BLaER1 treated with 17β-estradiol and CSF1 and Interleukin-3, amounts not matched to agents 10 nM and 100 nM (cell line): ENCODE results near the gene ZBTB7A.

Source experiments
- H3K27ac ChIP-seq, 11 experiments: shearing (Covaris generic); formaldehyde crosslinking; 2 replicates each; pipeline ENCODE4 v1.8.1; 2022
- H3K27me3 ChIP-seq, 11 experiments: shearing (Covaris generic); formaldehyde crosslinking; 2 replicates each; pipeline ENCODE4 v1.8.1; 2022
- H3K36me3 ChIP-seq, 11 experiments: shearing (Covaris generic); formaldehyde crosslinking; 2 replicates each; pipeline ENCODE4 v1.8.1; 2022
- H3K4me1 ChIP-seq, 10 experiments: shearing (Covaris generic); formaldehyde crosslinking; 2 replicates each; pipeline ENCODE4 v1.8.1; 2022
- H3K4me2 ChIP-seq, 11 experiments: shearing (Covaris generic); formaldehyde crosslinking; 2 replicates each; pipeline ENCODE4 v1.8.1; 2022
- H3K4me3 ChIP-seq, 10 experiments: shearing (Covaris generic); formaldehyde crosslinking; 2 replicates each; pipeline ENCODE4 v1.8.1; 2022
- H3K9ac ChIP-seq, 11 experiments: shearing (Covaris generic); formaldehyde crosslinking; 2 replicates each; pipeline ENCODE4 v1.8.1; 2022
- H3K9me3 ChIP-seq, 11 experiments: shearing (Covaris generic); formaldehyde crosslinking; replicated peaks in 1 of 11; 2 replicates each; pipeline ENCODE4 v1.8.1; 2022
- H4K20me1 ChIP-seq, 11 experiments: shearing (Covaris generic); formaldehyde crosslinking; 2 replicates each; pipeline ENCODE4 v1.8.1; 2022
- Cebpa-rat ChIP-seq, 11 experiments: shearing (Covaris generic); IDR thresholded peaks; 2 replicates each; pipeline ENCODE4 v1.8.1; 2022

ZBTB7A gene

GRCh38 chr19:4097501-4097900 lies 30.8 kb upstream of the ZBTB7A start:
- Histone ChIP-seq H3K9ac (0 out of 22 replicates have a peak overlapping the region, but pooled peaks of 1 of the 11 experiments have one; percentile 19), H3K4me1 (peaks cover under 1 to 44% (median 18%) of the 10 kb centered on the region in 10 experiments), H4K20me1 (peaks cover 0 to 42% (median 0%) of the 10 kb centered on the region in 11 experiments; a peak in 5 of 22 replicates), H3K9me3 (no peaks in the 10 kb centered on the region), H3K4me3 (no peak overlapping the region), H3K4me2 (no peak overlapping the region), H3K36me3 (peaks cover 81 to 100% (median 98%) of the 10 kb centered on the region in 11 experiments), H3K27me3 (no peaks in the 10 kb centered on the region), H3K27ac (peak overlapping the region in 1 of 11 experiments; percentile 13; a peak in 1 of 22 replicates)
- no peak for TF ChIP-seq Cebpa-rat (IDR thresholded peaks at IDR 0.05)

- no peaks in the 10 kb centered on the region for H3K27me3 ChIP-seq
- peaks cover 0 to 42% (median 0%) of the 10 kb centered on the region in 11 experiments; a peak in 4 of 22 replicates for H4K20me1 ChIP-seq
- no peak overlapping the region for H3K4me3 ChIP-seq
- H3K27ac ChIP-seq, result no peak overlapping the region
- TF ChIP-seq Cebpa-rat (IDR thresholded peaks at IDR 0.05), result no peak
- H3K9me3 ChIP-seq, result no peaks in the 10 kb centered on the region
- H3K9ac ChIP-seq, result no peak overlapping the region
- H3K4me2 ChIP-seq, result no peak overlapping the region
- H3K36me3 ChIP-seq, result peaks cover 68 to 100% (median 96%) of the 10 kb centered on the region in 11 experiments
- peaks cover 0 to 44% (median 18%) of the 10 kb centered on the region in 10 experiments; a peak in 18 of 20 replicates for H3K4me1 ChIP-seq
These were observed 29.6 kb upstream of the ZBTB7A start for GRCh38 chr19:4096049-4096892.

- H3K27ac ChIP-seq, result no peak overlapping the region
- no peaks in the 10 kb centered on the region for H3K27me3 ChIP-seq
- H3K36me3 ChIP-seq, result peaks cover 60 to 100% (median 91%) of the 10 kb centered on the region in 11 experiments
- H3K4me2 ChIP-seq, result no peak overlapping the region; a peak in 1 of 22 replicates
- no peaks in the 10 kb centered on the region for H3K9me3 ChIP-seq
- no peak overlapping the region for H3K4me3 ChIP-seq
- TF ChIP-seq Cebpa-rat (IDR thresholded peaks at IDR 0.05), result no peak
- H3K9ac ChIP-seq, result no peak overlapping the region
- H3K4me1 ChIP-seq, result peaks cover 7 to 51% (median 26%) of the 10 kb centered on the region in 10 experiments
- H4K20me1 ChIP-seq, result peaks cover 0 to 42% (median 0%) of the 10 kb centered on the region in 11 experiments; a peak in 5 of 22 replicates
These were observed 28.8 kb upstream of the ZBTB7A start for GRCh38 chr19:4095488-4095844.

GRCh38 chr19:4094761-4095487 lies 28.2 kb upstream of the ZBTB7A start:
- peak overlapping the region in 2 of 11 experiments; percentile 23 to 38; a peak in 1 of 22 replicates for H3K4me2 ChIP-seq
- no peaks in the 10 kb centered on the region for H3K27me3 ChIP-seq
- H3K4me1 ChIP-seq, result peaks cover 12 to 57% (median 31%) of the 10 kb centered on the region in 10 experiments
- H3K4me3 ChIP-seq, result no peak overlapping the region
- TF ChIP-seq Cebpa-rat (IDR thresholded peaks at IDR 0.05), result no peak
- H4K20me1 ChIP-seq, result peaks cover 0 to 42% (median 0%) of the 10 kb centered on the region in 11 experiments; a peak in 5 of 22 replicates
- no peaks in the 10 kb centered on the region for H3K9me3 ChIP-seq
- H3K36me3 ChIP-seq, result peaks cover 55 to 98% (median 86%) of the 10 kb centered on the region in 11 experiments
- H3K27ac ChIP-seq, result peak overlapping the region in 6 of 11 experiments; percentile 17 to 46 (median 24); a peak in 4 of 22 replicates
- H3K9ac ChIP-seq, result peak overlapping the region in 3 of 11 experiments; percentile 31 to 38 (median 37); a peak in 1 of 22 replicates

- TF ChIP-seq Cebpa-rat (IDR thresholded peaks at IDR 0.05), result no peak
- Histone ChIP-seq H3K27ac (peak overlapping the region in 7 of 11 experiments; percentile 19 to 47 (median 29); a peak in 9 of 22 replicates), H3K36me3 (peaks cover 48 to 92% (median 79%) of the 10 kb centered on the region in 11 experiments), H3K4me3 (no peak overlapping the region), H4K20me1 (peaks cover 0 to 37% (median 0%) of the 10 kb centered on the region in 11 experiments; a peak in 5 of 22 replicates), H3K27me3 (no peaks in the 10 kb centered on the region), H3K4me2 (peak overlapping the region in 5 of 11 experiments; percentile 12 to 38 (median 20); a peak in 6 of 22 replicates), H3K9ac (peak overlapping the region in 6 of 11 experiments; percentile 18 to 44 (median 36); a peak in 5 of 22 replicates), H3K4me1 (peaks cover 19 to 59% (median 37%) of the 10 kb centered on the region in 10 experiments), H3K9me3 (no peaks in the 10 kb centered on the region)
These were observed 27.6 kb upstream of the ZBTB7A start for GRCh38 chr19:4094291-4094690.

DNA sequence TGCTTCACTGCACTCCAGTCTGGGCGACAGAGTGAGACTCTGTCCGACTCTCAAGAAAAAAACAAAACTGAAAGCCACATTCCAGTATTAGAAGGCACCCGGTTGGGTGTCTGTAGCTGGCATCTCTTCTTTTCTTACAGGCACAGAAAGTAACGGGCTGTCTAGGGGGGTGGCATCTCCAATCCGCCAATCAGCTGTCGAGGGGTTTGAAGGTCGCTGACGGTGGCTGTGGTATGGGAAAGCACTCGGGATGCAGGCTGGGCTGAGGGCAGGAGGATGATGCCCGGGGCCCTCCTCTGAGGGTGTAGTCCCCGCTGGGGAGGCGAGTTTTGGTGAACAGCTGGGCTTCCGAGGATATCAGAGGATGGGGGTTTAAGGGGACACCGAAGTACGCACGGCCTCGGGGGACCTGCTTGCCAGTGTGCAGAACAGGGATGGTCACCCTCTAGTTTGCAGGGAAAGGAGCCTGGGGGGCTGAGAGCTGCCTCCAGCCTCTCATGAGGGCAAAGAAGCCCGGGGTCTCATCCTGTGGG lies 27.0 kb upstream of the ZBTB7A start:
- Histone ChIP-seq H3K27me3 (no peaks in the 10 kb centered on the region), H3K36me3 (peaks cover 43 to 87% (median 74%) of the 10 kb centered on the region in 11 experiments), H3K9me3 (no peaks in the 10 kb centered on the region), H3K4me2 (peak overlapping the region in 5 of 11 experiments; percentile 12 to 38 (median 20); a peak in 7 of 22 replicates), H4K20me1 (peaks cover 0 to 31% (median 0%) of the 10 kb centered on the region in 11 experiments; a peak in 5 of 22 replicates), H3K4me1 (peaks cover 25 to 65% (median 43%) of the 10 kb centered on the region in 10 experiments), H3K9ac (peak overlapping the region in 6 of 11 experiments; percentile 18 to 44 (median 36); a peak in 6 of 22 replicates), H3K27ac (peak overlapping the region in 8 of 11 experiments; percentile 12 to 47 (median 27); a peak in 11 of 22 replicates), H3K4me3 (no peak overlapping the region)
- no peak for TF ChIP-seq Cebpa-rat (IDR thresholded peaks at IDR 0.05)

- H3K36me3 ChIP-seq, result peaks cover 18 to 62% (median 44%) of the 10 kb centered on the region in 11 experiments
- no peaks in the 10 kb centered on the region for H3K27me3 ChIP-seq
These were observed 23.9 kb upstream of the ZBTB7A start for GRCh38 chr19:4090356-4091220.

More at GRCh38 chr19:4090356-4091220, 23.9 kb upstream of the ZBTB7A start:
- Histone ChIP-seq H3K4me3 (peak overlapping the region; percentile 42 to 66 (median 52)), H3K27ac (peak overlapping the region; percentile 64 to 85 (median 81); a peak in 21 of 22 replicates), H4K20me1 (peaks cover 0 to 24% (median 0%) of the 10 kb centered on the region in 11 experiments; a peak in 5 of 22 replicates), H3K4me1 (peaks cover 35 to 96% (median 74%) of the 10 kb centered on the region in 10 experiments), H3K4me2 (peak overlapping the region; percentile 93 to 99 (median 97)), H3K9me3 (no peaks in the 10 kb centered on the region), H3K9ac (peak overlapping the region; percentile 68 to 81 (median 74))
- TF ChIP-seq Cebpa-rat (IDR thresholded peaks at IDR 0.05), result no peak
